IPS DF 19.7 (cell line): ENCODE results near the gene PRCD.
"Not testable (repeated sequence)": the region's sequence is repeated elsewhere in the genome, so short reads cannot be mapped to it uniquely, and the experiment has no call there.

Experiments used
- DNase-seq: peaks from one replicate; pipeline ENCODE4 v3.0.0-alpha.2; 2013; ENCODE audit warnings: low read depth, low spot score

The PRCD gene

DNA sequence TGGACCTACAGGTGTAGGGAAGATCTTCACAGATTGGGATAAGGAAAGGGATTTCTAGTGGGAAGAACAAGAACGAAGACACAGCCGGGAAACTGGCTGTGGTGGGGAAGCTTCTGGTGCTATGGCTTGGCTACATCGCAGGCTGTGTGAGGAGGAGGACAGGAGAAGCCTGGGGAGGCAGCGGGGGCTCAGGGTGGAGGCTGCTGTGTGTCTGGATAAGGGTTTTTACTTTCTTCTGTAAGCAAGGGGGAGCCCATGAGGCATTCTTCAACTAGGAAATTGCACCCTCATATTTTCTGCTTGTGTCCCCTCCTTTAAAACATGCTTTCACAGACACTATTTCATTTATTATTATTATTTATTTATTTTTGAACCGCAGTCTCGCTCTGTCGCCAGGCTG lies 35.7 kb upstream of the PRCD start:
- DNase-seq, result no peak

DNA sequence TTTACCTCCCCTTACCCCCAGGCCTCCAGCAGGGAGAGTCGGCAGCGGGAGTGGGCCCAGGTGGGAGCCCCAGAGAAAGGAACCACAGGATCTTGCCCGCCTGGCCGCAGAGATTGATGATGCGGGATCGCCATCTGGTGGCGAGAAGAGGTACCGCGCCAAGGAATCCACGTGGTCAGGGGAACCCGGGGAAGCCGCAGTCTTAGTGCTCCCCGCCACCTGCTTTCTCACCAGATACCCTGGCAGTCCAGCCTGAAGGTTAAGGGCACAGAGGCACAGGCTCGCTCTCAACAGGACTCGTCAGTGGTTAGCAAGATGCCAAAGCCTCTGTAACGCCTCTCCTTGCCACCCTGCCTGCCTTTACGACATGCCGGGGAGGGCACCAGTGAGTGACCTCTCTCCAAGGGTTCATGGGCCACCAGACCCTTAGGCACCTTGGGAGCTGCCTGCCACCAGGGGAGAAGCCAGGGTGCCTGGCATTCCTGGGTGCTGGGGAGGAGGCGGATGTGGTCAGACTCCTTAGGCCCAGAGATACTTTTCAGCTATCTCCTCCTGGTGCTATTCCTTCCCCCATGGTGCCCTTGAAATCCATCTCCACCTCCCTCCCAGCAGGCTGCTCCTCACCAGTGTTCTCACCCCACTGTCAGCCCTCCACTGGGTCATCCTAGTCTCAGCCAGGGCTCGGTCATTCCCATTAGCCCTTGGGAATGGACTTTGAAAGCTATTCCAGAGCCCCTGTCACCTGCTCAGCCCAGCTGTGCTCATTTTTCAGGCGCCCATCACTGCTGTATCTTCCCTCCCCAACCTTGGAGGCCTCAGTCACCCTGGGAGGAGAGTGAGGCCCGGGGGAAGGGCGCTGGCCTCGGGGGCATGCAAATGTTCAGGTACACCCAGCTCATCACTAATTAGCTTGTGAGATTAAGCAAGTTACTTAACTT lies 33.2 kb upstream of the PRCD start:
- DNase-seq, result no peak

DNA sequence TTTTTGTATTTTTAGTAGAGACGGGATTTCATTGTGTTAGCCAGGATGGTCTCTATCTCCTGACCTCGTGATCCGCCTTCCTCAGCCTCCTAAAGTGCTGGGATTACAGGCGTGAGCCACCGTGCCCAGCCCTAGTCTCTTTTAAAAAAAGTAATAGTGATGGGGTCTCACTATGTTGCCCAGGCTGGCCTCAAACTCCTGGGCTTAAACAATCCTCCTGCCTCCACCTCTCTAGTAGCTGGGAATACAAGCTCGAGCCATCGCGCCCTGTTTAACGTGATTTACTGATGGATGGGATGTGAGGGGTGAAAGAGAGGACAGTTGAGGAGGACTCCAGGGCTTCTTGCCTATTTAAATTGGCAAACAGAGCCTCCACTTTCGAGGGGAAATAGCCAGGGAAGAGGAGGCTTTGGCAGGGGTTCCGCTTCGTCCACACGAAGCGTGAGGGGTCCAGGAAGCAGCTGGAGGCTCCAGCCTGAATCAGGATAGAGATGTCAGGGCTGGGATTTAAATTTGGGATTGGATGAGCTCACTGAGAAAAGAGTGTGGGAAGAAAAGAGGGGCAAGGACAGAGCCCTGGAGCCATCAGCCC lies 31.3 kb upstream of the PRCD start:
- DNase-seq, result not testable (repeated sequence)

DNA sequence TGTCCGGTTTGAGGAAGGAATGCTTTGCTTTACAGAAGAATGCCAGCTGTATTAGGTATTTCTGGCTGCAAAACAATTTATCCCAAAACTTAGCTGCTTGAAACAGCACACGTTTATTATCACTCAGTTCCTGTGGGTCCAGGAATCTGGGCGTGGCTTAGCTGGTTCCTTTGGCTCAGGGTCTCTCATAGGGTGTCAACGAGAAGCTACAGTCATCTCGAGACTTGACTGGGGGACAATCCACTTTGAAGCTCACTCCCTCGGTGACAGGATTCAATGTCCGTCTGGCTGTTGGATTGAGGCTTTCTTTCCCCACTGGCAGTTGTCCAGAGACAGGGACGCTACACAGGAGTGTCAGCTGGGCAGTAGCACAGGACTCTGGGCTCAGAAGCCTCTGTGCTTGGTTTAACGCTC lies 29.0 kb upstream of the PRCD start:
- no peak for DNase-seq

- no peak for DNase-seq
Measured at GRCh38 chr17:76511668-76512365, 28.0 kb upstream of the PRCD start.

DNA sequence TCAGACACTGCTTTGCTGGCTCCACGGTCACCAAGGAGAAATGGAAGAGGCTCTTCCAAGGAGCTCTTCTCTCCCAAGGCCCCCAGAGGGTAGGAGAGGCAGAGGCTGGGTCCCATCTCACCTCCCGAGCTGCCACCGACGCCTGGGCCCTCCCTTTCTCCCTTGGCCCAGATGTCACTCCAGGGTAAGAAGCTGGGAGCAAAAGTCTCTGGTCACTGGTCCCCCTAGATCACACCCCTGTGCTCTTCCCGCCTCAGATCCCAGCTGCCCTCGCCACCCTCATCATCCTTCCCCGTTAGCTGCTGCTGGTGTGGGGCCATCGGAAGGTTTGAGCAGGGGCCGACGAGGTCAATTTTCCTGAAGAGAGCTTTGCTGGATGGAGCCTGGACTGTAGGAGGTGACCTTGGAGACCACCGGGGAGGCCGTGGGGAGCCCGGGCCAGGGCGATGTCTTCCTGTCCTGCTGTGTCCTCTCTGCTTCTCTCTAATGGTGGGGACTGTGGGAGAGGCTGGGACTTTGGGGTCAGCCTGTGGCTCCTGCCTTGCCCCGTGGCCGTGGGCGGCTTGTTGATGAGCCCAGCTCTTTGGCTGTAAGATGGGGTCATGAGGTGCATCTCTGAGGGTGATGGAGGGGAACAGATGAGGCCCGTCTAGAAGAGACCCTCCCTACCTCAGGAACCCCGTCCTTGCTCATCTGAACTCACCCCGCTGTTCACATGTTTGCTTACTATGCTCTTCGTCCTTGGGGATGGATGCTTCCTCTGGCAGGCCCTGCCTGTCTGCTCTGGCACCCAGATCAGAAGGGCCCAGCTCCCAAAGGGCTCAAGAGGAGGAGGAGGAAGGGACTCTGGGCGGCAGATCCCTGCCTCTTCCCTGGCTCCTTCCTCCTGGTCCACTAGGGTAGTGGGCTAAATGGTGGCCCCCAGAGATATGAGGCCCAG lies 27.2 kb upstream of the PRCD start:
- DNase-seq, result no peak

DNA sequence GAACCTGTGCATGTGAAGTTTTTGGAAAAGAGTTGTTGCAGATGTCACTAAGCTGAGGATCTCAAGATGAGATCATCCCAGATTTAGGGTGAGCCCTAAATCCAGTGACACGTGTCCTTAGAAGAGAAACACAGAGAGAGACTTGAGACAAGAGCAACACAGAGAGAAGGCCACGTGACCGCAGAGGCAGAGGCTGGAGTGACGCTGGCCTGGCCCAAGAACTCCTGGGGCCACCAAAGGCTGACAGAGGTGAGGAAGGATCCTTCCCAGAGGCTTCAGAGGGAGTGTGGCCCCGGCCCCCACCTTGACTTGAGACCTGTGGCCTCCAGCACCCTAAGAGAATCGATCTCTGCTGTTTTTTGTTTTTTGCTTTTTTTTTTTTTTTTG lies 26.5 kb upstream of the PRCD start:
- DNase-seq, result no peak

DNA sequence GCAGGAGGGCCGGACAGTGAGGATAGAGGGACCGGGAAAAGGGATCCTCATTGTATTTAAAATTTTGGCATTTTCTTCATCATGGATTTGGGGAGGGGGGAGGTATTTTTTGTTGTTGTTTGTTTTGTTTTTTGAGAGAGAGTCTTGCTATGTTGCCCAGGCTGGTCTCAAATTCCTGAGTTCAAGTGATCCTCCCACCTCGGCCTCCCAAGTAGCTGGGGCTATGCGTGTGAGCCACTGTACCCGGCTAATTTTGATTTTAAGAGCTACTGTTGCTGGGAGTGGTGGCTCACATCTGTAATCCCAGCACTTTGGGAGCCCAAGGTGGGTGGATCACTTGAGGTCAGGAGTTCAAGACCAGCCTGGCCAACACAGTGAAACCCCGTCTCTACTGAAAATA lies 25.5 kb upstream of the PRCD start:
- DNase-seq, result not testable (repeated sequence)

GRCh38 chr17:76515274-76515949 lies 24.4 kb upstream of the PRCD start:
- DNase-seq, result no peak

- DNase-seq, result no peak
Measured at GRCh38 chr17:76517638-76518038, 22.2 kb upstream of the PRCD start.

DNA sequence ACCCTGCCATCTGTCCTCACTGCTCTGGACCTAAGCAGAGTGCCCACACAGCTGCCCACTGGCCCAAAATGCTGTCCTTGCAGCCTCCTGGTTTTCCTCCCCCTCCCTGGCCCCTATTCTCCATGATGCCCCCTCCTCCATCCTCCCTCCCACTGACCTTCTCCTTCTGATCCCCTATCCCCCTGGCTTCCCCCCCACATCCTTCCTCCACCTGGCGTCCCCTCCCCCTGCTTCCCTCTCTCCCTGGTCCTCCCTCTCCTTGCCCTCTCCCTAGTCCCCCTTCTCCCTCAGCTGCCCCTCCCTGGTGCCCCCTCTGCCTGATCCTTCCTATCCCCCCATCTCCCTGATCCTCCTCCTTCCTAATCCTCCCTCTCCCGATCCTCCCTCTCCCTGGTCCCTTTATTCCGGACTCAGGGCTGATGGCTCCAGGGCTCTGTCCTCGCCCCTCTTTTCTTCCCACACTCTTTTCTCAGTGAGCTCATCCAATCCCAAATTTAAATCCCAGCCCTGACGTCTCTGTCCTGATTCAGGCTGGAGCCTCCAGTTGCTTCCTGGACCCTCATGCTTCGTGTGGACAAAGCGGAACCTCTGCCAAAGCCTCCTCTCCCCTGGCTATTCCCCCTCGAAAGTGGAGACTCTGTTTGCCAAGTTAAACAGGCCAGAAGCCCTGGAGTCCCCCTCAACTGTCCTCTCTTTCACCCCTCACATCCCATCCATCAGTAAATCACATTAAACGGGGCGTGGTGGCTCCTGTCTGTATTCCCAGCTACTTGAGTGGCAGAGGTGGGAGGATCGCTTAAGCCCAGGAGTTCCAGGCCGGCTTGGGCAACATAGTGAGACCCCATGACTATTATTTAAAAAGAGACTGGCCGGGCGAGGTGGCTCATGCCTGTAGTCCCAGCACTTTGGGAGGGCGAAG lies 20.5 kb upstream of the PRCD start:
- DNase-seq, result no peak

GRCh38 chr17:76521262-76521661 lies 18.6 kb upstream of the PRCD start:
- DNase-seq, result no peak

DNA sequence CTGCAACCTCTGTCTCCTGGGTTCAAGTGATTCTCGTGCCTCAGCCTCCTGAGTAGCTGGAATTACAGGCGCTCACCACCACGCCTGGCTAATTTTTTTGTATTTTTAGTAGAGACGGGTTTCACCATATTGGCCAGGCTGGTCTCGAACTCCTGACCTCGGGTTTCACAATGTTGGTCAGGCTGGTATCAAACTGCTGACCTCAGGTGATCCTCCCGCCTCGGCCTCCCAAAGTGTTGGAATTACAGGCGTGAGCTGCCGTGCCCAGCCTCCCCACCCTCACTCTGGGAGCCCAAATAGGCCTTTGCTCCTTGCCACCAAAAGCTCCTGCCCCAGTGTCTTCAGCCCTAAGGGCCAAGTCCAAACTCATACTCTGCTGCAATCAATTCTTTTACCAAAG lies 18.2 kb upstream of the PRCD start:
- not testable (repeated sequence) for DNase-seq

DNA sequence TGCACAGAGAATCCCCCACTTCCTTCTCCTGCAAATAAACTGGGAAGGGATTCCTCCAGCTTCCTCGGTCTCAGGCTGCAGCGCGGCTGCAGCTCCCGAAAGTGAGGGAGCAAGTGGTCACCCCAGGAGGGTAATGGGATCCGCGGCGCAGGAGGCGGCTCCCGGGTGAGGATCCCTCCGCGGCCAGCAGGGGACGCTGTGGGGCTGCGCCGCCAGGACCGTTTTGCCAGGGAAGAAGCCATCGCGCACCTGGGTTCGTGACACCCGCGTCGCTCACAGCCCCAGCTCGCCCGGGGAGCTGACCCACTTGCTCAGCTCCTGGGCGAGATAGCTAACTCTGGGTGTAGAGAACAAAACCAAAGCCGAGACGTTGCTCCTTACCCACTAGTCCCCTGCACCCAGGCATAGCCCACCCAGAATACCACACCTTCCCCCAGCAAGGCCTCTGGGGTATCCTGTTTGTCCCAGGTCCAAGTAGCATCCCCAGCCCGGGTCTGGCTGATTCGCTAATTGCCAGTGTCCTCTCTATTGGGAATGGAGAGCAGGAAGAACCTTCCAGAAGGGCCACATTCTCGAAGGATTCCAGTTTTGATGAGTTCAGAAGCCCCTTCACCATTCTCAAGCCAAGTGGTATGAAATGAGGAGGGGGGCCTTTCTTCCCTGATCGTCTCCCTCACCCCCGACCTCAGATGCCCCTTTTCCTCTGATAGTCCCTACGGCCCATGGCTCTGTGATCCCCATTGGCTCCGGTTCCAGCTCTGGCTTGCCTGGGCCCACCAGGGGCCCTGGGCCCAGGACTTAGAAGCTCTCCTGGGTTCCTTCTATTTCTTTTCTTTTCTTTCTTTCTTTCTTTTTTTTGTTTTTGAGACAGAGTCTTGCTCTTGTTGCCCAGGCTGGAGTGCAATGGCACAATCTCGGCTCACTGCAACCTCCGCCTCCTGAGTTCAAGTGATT lies 16.5 kb upstream of the PRCD start:
- no peak for DNase-seq

GRCh38 chr17:76524598-76525512 lies 15.0 kb upstream of the PRCD start:
- no peak for DNase-seq

- DNase-seq, result not testable (repeated sequence)
Measured at GRCh38 chr17:76525513-76525833, 14.4 kb upstream of the PRCD start.

DNA sequence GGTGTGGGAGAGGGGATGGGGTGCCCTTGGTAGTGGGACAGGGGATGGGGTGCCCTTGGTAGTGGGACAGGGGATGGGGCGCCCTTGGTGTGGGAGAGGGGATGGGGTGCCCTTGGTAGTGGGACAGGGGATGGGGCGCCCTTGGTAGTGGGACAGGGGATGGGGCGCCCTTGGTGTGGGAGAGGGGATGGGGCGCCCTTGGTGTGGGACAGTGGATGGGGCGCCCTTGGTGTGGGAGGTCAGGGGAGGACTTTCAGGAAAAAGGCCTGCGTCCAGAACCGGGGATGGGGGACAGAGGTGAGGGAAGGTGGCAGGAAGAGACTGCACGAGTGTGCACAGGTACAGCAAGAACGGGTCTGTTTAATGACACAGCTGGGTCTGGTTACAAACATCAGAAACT lies 12.8 kb upstream of the PRCD start:
- DNase-seq, result not testable (repeated sequence)
